GM19455 (cell line): ENCODE measurements around the gene TGFBR2.

Experiments
- ATAC-seq: cut with Tn5 transposase; IDR thresholded peaks from one replicate; pipeline ENCODE4 v1.9.1; 2021; ENCODE audit not compliant: unreplicated experiment

TGFBR2 gene

DNA sequence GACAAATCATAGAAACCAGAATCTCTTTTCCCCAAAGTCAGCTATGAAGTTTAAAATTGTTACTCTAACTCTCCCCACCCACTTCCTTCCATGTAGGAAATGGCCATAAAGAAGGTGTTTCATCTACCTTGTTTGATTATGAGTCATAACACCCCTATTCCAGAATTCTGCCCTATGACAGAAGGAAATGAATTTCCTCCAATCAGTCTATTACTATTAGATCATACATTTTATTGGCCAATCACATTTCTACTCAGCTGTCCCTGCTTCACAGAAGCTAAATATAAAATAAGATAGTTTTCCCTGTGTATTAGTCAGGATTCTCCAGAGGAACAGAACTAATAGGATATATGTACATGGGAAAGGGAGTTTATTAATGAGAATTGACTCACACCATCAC lies 102.1 kb downstream of the TGFBR2 start:
- ATAC-seq: no peak

DNA sequence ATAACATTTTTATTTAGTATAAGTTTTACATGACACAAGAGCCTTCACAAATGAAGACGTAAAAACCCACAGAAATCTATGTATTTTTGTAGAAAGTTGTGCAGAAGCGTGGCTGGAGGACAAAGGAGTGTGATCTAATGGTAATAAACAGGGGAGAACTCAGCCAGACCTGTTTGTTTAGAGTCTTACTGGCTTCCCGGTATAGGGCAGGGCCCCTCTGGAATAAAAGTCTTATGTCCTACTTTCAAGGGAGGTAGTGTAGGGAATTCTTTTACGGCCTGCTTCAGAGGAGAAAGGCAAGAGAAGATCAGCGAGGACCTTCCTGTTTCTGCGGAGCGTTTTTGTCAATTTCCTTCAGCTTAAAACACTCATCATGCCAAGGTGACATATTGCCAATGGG lies 103.6 kb downstream of the TGFBR2 start:
- no peak for ATAC-seq

DNA sequence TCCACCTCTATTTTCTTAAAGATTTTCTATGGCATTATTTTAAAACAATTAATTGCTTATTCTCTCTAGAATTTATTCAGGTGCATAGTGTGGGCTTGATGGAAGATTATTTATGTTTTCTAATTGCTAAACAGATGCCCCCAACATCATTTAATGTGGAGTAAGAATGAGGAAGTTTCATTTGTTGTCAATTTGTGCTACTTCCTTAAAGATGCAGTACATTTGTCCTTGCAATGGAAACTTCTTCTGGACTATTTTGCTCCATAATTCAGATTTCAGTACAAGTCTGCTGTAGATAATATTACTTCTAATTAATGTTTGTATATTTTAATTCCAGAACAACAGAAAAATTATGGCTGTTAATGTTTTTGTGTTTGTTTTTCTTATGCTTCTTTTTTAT lies 104.8 kb downstream of the TGFBR2 start:
- ATAC-seq: no peak

DNA sequence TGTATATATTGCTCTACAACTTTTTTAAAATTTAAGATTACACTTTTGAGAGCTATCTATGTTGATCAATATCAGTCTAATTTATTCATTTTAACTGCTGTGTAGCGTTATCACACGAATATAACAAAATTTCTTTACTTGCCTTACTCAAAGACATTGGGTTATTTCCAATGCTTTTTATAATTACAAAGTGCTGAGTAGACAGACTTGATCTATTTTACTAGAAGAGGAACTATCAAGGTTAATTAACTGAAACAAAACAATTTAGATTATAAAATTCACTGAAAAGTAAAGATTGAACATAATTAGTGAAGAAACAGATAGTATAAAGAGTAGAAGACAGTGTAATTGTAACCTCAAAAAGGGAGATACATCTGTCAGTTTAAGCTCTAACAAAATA lies 105.5 kb downstream of the TGFBR2 start:
- no peak for ATAC-seq

DNA sequence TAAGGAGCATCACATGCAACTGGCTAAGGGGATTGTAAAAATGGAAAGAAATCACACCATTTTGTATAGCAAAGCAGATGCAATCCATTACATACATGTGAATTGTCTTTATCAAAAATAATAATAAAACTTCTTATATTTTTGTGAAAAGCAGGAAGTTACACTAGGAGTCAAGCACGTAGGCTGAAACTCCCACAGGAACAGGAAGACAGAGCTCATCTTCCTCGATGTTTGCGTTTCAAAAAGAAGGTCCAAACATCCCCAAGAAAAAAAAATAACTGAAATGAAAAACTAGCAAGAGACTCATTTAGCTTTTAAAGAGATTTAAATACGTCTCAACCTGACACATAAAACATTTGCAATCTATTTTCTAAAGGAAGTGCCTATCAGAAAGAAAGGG lies 106.6 kb downstream of the TGFBR2 start:
- no peak for ATAC-seq

DNA sequence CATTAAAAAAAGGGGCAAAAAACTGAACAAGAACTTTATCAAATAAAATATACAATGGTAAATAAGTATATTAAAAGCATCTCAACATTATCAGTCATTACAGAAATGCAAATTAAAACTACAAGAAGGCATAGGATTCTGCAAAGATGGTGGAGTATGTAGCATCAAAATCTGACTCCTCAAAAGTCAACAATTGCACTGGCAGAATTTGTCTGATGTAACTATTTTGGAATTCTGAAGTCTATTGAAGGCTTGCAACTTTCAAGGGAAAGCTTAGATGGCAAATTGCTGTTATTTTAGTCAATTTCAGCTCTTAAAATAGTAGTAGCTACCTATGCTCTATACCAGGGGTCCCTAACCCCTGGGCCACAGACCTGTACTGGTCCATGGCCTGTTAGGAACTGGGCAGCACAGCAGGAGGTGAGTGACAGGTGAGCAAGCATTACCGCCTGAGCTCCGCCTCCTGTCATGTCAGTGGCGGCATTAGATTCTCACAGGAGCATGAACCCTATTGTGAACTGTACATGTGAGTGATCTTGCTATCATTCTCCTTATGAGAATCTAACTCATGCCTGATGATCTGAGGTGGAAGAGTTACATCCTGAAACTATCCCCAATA lies 107.6 kb downstream of the TGFBR2 start:
- ATAC-seq: no peak

DNA sequence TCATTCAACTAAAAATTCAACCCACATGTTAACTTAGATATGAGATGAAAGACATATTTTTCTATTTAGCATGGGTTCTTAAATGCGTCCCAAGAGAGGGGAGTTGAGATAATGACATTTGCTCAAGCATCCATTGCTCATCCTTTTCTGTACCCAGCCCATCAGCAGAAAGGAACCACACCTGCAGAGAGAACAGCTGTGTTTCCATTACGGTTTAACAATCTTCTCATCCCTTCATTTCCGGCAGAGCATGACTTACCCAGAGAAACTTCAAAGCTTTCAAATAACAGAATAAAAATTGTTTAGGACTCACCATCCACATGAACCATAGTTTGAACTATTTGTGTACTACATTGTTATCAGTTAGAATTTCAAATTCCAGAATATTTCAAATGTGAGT lies 113.1 kb downstream of the TGFBR2 start:
- no peak for ATAC-seq

DNA sequence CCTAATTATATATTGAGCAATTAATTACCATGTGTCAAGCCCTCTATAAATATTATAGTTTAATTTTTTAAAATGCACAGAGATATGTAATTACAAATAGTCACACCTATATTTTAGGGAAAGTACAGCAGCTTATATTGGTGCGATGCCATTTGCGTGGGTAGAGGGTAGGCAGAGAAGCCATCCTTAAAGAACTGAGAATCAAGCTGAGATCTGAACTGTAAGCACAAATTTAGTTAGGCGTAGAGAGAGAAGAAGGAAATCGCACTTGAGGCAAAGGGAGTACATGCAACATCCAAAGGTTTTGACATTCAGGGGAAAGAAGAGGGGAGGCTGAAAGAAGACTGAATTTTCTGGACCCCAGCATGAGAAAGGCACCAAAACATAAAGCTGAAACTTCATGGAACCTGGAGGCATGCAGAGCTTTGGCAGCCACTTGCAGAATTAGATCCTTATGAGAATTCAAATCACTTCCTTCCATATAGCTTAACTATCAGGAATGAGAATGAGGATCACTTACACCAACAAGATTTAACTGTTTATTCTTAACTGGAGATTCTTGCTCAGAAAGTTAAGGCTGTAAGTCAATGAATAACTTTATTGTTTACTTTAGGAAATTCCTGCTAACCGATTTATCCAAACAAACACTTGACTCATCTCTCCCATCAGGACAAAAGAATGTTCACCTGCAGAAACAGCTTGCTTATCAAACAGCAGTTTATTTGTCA lies 114.3 kb downstream of the TGFBR2 start:
- ATAC-seq: no peak

DNA sequence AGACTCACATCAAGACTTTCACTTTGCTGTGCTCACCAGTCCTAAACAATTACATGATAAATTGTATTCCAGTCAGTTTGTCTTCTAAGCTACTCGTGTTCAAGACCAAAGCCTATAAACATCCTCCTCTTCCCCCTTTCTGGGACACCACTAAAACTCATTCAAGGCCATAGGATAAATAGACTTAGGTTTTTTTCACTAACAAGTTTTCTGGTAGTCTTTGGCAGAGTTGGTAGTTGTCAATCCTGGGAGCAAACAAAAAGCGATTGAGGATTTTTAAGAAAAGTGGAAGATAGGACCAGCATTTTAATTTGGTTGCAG lies 114.9 kb downstream of the TGFBR2 start:
- no peak for ATAC-seq

DNA sequence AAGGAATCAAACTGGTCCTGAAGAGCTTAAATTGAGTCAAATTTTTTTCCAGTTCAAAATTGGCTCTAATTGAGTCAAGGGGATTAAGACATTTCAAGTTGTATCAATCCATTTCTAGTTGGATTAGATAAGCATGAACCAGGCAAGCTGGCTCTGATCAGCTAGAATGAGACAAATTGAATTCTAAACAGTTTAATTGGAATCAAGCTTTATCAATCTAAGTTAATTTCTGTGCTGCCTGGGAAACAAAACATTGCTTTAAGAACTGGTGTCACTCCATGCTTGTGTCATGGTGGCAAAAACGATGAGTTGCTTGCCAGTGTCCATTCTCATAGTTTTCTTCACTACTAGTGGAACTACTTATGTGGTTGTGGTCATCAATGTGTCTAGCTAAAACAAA lies 116.8 kb downstream of the TGFBR2 start:
- ATAC-seq: no peak

DNA sequence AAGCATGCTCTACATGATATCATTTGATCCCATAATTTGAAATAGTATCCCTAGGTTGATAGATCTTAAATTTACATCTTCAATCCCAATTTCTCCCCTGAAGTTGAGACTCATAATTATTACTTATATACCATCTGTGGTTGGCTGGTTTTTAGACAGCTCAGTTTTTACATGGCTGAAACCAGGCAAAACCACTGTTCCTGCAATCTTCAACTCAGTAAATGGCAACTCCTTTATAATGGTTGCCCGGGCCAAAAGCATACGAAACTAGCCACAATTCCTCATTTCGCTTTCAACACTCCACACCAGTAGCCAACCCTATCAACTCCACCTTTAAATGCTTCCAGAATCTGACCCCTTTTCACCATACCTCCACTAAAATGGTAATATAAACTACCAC lies 118.5 kb downstream of the TGFBR2 start:
- ATAC-seq: no peak

DNA sequence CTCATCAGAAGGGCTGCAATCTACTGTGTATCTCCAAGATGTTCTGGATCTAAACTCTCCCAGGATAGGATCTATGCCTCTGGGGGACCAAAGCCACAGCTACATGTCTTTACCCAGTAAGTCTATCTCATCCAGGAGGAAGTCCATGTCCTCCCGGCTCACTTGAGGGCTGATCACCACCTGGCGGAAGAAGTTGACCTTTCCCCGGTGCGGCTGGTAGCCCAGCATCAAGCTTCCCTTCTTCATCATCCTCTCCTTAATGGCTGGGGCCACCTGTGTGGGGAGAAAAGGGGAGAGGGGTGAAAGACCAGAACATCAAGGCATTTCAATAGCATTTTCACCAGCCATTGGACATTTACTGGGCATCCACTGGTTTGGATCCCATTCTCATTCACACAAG lies 121.7 kb downstream of the TGFBR2 start:
- no peak for ATAC-seq

DNA sequence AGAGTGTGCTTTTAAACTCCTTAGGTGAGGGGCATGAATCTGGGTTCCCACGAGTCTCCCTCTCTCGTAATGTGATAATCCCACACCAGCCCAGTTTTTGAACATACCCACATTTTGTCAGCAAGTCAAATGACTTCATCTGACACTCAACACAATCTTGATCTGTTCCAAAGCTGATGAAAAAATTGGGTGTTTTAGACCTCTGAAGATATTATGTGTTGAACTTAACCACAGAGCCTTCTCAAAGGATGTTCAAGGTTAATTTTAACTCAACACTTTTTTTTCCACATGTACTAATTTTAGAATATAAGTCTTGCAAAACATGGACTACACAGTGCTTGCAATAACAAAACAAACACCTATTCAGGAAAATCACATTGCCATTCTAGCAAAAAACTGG lies 123.1 kb downstream of the TGFBR2 start:
- no peak for ATAC-seq

DNA sequence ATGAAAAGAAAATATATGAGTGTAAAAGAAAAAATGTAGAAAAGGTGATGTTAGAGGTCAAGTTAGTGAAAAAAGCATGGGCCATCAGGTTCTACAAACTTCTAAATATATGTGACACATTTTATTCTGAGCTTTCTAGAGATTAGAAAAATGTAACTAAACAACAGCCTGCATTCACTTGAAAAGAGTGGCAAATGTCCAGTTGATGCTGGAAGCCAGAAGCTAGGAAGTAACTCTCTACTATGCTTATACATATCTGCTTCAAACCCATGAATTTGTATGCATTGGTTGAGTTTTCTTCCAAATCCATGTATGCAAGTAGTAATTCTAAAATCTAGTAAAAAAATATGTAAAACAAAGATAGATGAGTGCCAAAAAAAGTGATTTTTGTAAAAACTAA lies 123.5 kb downstream of the TGFBR2 start:
- no peak for ATAC-seq

DNA sequence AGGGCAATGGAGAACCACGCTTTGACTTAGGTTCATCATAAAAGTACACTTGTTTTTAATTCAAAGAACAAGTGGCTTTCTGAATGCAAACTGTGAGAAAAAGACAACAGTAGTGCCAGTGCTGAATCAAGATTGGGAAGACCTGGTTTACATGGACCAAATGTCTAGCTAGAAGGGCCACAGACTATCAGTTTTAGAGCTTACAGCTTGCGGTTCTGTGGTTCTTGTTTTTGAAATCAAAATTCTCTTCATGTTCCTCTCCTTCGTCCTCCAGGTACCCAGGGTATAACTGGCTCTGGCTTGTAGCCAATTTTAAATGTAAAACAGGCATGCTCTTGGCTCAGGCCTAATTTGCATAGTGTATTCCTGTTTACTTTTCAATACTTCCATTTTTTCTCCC lies 124.6 kb downstream of the TGFBR2 start:
- ATAC-seq: no peak

DNA sequence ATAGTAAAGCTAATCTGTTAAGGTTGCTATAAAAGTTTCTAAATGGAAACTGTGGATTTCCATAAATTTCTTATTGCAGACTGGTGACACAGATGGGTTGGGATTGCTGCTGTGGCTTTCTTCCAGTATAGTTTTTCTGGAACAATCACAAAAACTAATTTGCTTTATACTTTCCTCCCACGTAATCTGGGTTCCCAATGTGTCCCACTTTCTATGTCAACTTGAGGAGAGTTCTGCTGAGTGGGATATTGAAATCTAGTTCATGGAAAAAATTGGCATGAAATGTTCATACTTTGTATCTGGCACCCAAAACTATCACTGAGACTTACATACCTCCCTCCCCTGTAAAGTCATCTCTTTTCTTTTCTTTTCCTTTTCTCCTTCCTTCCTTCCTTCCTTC lies 126.8 kb downstream of the TGFBR2 start:
- ATAC-seq: no peak

DNA sequence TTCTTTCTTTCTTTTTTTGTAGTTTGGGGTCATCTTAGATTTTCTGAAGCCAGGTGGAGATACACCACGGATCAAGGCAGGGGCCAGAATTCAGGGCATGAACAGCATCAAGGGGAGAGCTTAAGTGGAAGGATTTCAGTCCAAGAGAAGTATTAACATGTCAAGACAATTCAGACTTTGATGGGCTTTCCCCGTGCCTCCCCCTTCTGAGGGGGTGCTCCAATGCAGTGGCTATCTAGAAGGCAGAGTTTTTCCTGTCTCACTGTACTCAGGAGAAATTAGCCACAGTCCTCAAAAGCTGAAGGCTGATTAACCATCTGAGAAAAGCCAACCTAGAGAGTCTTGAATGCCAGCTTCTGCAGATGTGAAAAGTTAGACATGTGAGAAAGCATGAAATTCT lies 127.3 kb downstream of the TGFBR2 start:
- no peak for ATAC-seq

DNA sequence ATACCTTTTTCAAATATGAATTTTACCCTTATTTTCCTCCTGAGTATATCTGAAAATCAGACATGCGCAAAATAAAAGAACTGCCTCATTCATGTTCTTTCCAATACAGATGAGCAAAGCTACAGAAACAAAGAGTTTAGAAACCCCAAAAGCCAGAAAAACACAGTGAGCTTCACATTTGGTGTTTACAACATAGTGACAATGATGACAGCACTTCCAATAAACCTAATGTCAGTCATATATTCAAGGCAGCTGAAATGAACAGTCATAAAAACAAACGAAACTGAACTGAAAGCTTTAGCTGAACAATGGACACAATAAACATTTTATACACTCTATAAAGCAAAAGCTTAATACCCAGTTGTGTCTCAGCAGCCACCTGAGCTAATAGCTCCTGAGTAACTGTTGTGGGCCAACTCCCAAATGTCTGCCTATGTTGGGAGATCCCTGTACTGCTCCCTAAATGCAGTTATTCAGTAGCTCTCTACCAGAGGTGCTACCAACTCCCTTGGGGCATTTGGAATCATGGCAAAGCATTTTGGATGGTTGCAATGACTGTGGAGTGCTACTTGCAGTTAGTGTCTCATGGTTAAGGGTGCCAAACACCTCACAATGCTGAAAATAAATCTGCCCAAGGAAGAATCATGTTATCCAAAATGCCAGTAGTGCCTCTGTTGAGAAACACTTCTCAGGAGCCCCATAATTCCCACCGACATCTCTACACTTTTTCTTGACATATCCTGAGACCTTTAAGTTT lies 131.5 kb downstream of the TGFBR2 start:
- ATAC-seq: no peak

DNA sequence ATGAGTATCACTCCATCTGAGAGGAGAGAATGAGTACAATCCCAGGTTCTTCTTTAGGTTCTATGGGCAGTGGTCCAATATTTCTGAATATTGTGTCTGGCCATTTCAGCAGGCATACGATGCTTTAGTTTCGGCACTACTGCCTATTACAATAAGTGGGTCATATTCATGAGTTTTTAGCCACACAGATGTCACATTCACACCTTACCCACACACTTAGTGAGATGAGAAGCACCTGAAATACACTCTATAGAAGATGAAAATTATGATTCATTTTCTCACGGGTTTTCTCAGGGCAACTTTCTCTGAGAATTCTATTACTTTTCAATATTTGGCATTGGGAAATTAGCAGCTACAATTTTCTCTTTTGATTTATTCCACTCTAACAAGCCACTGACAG lies 132.2 kb downstream of the TGFBR2 start:
- ATAC-seq: no peak

DNA sequence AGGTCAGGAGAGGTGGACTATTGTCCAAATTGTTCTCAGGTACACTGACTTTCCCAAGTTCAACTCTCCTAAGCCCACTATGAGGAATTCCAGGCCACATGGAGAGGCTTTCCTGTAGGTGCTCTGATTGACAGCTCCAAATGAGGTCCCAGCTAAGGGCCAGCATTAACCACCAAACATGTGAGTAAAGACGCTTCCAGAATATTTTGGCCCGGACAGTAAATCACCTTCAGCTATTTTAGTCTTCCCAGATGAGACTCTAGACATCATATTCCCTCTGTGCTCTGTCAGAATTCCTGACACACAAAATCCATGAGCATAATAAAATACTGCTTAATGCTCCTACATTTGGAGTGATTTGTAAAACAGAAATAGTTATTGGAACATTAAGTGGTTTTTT lies 135.5 kb downstream of the TGFBR2 start:
- no peak for ATAC-seq

DNA sequence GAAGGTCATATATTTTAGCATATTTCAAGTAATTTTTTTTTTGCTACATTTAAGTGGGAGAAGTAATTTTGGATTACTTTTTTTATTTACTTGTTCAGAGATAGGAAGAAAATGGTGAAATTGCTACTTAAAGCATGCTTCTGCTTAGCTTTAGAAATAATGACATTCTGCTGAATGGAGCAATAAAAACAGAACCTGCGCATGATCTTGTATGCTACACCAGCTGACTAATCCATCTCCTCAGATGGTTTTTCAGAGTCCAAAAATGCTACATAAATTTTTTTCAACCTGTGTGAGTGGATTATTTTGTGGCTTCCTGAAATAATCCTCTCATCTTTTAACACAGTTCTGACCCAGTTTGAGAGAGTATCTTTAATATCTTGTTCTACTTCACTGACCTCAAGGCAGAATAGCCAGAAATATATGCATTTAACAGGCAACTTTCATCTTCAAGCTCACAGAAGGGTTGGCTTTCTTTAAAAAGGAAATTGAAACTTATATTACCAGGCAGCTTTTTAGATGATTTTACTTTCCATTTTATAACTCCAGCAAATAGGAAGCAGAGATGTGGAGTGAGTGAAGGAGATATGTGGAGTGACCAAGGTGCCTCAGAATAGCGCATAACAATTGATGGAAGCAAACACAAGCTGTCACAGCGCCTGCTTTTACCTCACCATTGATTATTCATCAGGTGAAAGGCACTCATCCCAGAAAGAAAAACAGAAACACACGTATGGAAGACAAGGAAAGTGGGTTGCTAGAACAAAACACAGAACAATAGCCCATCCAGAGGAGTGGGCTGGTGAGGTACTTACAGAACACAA lies 136.6 kb downstream of the TGFBR2 start:
- no peak for ATAC-seq
